HepG2 (cell line): Measurements from ENCODE around the gene TTLL10. TPM values are rescaled to one million over a fixed set of nuclear protein-coding genes. Genes with fewer than 3 reads are reported as not detected.

Experiments used
- ATAC-seq: fragments of 200-7000 bp; cut with Tn5 transposase; 3 replicates; pipeline ENCODE4 v1.9.1; 2020; ENCODE audit warnings: mild to moderate bottlenecking, moderate library complexity
- BruUV-seq: library from RNA; stranded (reverse); fragments of 400-500 nt; replicated peaks from 2 replicates; lab custom pipeline; 2021; lab: Mats Ljungman, UMichigan
- CTCF ChIA-PET: fragments of 300-600 bp; formaldehyde crosslinking; extraction: SDS; loops from one replicate; lab custom pipeline; 2021; ENCODE audit warnings: low total read pairs, inconsistent platforms, low intra/inter-chr PET ratio; lab: Yijun Ruan, JAX
- POLR2A ChIA-PET: fragments of 350-600 bp; sonication (Branson Sonifier 250); formaldehyde crosslinking; loops from one replicate; lab custom pipeline; 2020; ENCODE audit warnings: antibody characterized with exemption, inconsistent platforms; lab: Yijun Ruan, JAX
- DNase-seq: peaks from one replicate; pipeline ENCODE4 v3.0.0-alpha.2; 2015; ENCODE audit warnings: low spot score
- FAIRE-seq: peaks from 3 replicates; lab custom pipeline; 2011; peaks lifted over from hg19 to GRCh38; lab: Jason Lieb, UNC
- H2AFZ ChIP-seq: one replicate; pipeline ENCODE4 v1.6.1; 2011; ENCODE audit warnings: low read length, inconsistent platforms
- H3K27ac ChIP-seq: fragments of 300-600 bp; 3 replicates; pipeline ENCODE4 v1.8.0; 2011; ENCODE audit warnings: mixed run types, mild to moderate bottlenecking, mixed read lengths, low read length, inconsistent platforms; ENCODE audit not compliant: insufficient read depth; ENCODE audit errors: extremely low read length
- H3K27me3 ChIP-seq, 2 experiments: fragments of 200-600 bp in 1 of 2; 2 replicates in 1 of 2; 3 replicates in 1 of 2; pipeline versions ENCODE4 v1.6.0 to v1.8.0; 2011; ENCODE audit warnings: low read length in 2 of 2, mild to moderate bottlenecking in 2 of 2, moderate library complexity in 2 of 2, inconsistent platforms in 1 of 2; ENCODE audit not compliant: insufficient read depth in 2 of 2, control insufficient read depth in 1 of 2
- H3K36me3 ChIP-seq, 2 experiments: fragments of 200-600 bp in 1 of 2; replicated peaks in 1 of 2; 2 replicates in 1 of 2; 3 replicates in 1 of 2; pipeline versions ENCODE4 v1.5.1 to v1.8.0; 2011; ENCODE audit warnings: low read length in 2 of 2, inconsistent platforms in 1 of 2; ENCODE audit not compliant: insufficient read depth in 2 of 2, control insufficient read depth in 1 of 2
- H3K4me1 ChIP-seq: 2 replicates; pipeline ENCODE4 v1.5.1; 2012; ENCODE audit warnings: low read length, inconsistent platforms; ENCODE audit not compliant: insufficient read depth
- H3K4me2 ChIP-seq: 2 replicates; pipeline ENCODE4 v1.6.0; 2011; ENCODE audit warnings: low read depth, low read length, inconsistent platforms
- H3K4me3 ChIP-seq, 3 experiments: fragments of 200-600 bp in 1 of 3; sonication (generic), shearing (Covaris generic) in 1 of 3; replicated peaks in 1 of 3; 2 replicates each; pipeline ENCODE4 v1.5.1; 2011 to 2016; ENCODE audit warnings: low read length in 3 of 3, inconsistent platforms in 2 of 3, low read depth in 2 of 3, mild to moderate bottlenecking in 2 of 3, control low read depth in 1 of 3, mixed read lengths in 1 of 3; ENCODE audit not compliant: insufficient read depth in 1 of 3
- H3K79me2 ChIP-seq: one replicate; pipeline ENCODE4 v1.6.1; 2011; ENCODE audit warnings: low read length, inconsistent platforms; ENCODE audit not compliant: insufficient read depth
- H3K9ac ChIP-seq: 2 replicates; pipeline ENCODE4 v1.6.0; 2011; ENCODE audit warnings: mild to moderate bottlenecking, low read depth, low read length, inconsistent platforms; ENCODE audit not compliant: insufficient read depth
- H3K9me3 ChIP-seq: 2 replicates; pipeline ENCODE4 v1.5.1; 2012; ENCODE audit warnings: mild to moderate bottlenecking, low read length
- H4K20me1 ChIP-seq: 2 replicates; pipeline ENCODE4 v1.6.0; 2011; ENCODE audit warnings: inconsistent platforms, mild to moderate bottlenecking, low read length, moderate library complexity; ENCODE audit not compliant: insufficient read depth
- CEBPB ChIP-seq: IDR thresholded peaks from 2 replicates; pipeline ENCODE4 v1.6.1; 2011; ENCODE audit warnings: low read depth, low read length, improper control_type of control experiment, borderline replicate concordance
- MYC ChIP-seq: sonication (generic); formaldehyde crosslinking; IDR thresholded peaks from 2 replicates; pipeline ENCODE4 v1.9.0; 2021; ENCODE audit warnings: missing genetic modification reagents, borderline replicate concordance
- NR2F6 ChIP-seq, 2 experiments: IDR thresholded peaks; 2 replicates each; pipeline ENCODE4 v1.6.1; 2016; ENCODE audit warnings: antibody characterized with exemption in 1 of 2, mild to moderate bottlenecking in 1 of 2
- ZNF782 ChIP-seq: sonication (generic); formaldehyde crosslinking; IDR thresholded peaks from 2 replicates; pipeline ENCODE4 v1.4.0; 2020; ENCODE audit warnings: missing genetic modification reagents, mild to moderate bottlenecking, borderline replicate concordance
- WGBS: methylation state at CpG from one replicate; pipeline ENCODE4 v1.1.6; 2017; ENCODE audit warnings: low lambda C conversion rate; 5-methylcytosine and 5-hydroxymethylcytosine counted together
- in situ Hi-C: cut with HindIII; loops from 2 replicates; pipeline ENCODE4 v1.10.0; 2017; ENCODE audit warnings: low pct_unique_long_range_greater_than_20kb; ENCODE audit not compliant: extremely low pct_ligation_motif_present
- intact Hi-C: fragments of 100-400 bp; cut with micrococcal nuclease; formaldehyde crosslinking; loops from one replicate; pipeline ENCODE4 v1.10.0; 2022; ENCODE audit not compliant: unreplicated experiment
- polyA plus RNA-seq, 8 experiments: library from polyadenylated mRNA; depleted of rRNA in 3 of 8; stranded (reverse) in 7 of 8; unstranded in 1 of 8; fragments of >200 nt; fragmentation: Illumina TruSeq in 4 of 8; extraction: Trizol in 4 of 8; gene quantifications; 2 replicates each; pipeline versions ENCODE4 v1.2.1 to v1.2.3, GENCODE V29; 2011 to 2016; ENCODE audit warnings: low read depth in 4 of 8, missing spikeins in 1 of 8, mixed read lengths in 1 of 8; ENCODE audit not compliant: insufficient read depth in 1 of 8
- total RNA-seq, 5 experiments: library from RNA; depleted of rRNA; stranded (reverse); fragments of >200 nt; fragmentation: Illumina TruSeq; extraction: Trizol; gene quantifications; 2 replicates each; pipeline ENCODE4 v1.2.3, GENCODE V29; 2016; ENCODE audit warnings: low read depth in 1 of 5
- TF ChIP-seq, protein P1 (sequence below): IDR thresholded peaks from 2 replicates; pipeline ENCODE4 v1.6.1; 2012; ENCODE audit warnings: low read depth, low read length, improper control_type of control experiment

TTLL10 gene
- total and polyA plus RNA-seq, 2 of the 13 experiments (the other 11 are each of a cell fraction or from before 2014, with no cell fraction given), result not detected

DNA sequence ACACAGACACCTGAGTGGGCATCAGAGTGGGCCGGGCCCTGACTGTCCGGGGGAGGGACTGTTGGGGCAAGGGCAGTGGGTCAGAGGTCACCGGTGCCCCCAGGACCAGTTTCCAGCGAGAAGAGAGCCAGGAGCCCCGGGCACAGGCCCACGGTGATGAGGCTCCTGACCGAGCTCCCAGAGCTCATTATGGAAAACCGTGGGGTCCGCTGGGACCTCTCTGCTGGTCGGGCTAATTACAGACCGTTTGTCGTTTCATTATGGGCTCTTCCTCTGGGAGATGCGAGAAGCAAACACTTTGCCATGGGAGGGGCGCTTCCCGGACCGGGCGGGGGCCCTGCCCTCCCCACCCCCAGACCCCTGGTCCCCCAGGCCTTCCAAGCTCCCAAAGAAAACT lies 12.0 kb upstream of the TTLL10 start:
- ATAC-seq, result no peak
- H3K9me3 ChIP-seq, result no peaks in the 10 kb centered on the region
- no peak overlapping the region for H2AFZ ChIP-seq
- TF ChIP-seq MYC (CRISPR knock-in tag) (no peak), ZNF782 (CRISPR knock-in tag) (no peak), NR2F6 (IDR thresholded peaks at IDR 0.05) (no peak), NR2F6 (CRISPR knock-in tag; IDR thresholded peaks at IDR 0.05) (no peak), CEBPB (no peak)
- TF ChIP-seq, protein P1, sequence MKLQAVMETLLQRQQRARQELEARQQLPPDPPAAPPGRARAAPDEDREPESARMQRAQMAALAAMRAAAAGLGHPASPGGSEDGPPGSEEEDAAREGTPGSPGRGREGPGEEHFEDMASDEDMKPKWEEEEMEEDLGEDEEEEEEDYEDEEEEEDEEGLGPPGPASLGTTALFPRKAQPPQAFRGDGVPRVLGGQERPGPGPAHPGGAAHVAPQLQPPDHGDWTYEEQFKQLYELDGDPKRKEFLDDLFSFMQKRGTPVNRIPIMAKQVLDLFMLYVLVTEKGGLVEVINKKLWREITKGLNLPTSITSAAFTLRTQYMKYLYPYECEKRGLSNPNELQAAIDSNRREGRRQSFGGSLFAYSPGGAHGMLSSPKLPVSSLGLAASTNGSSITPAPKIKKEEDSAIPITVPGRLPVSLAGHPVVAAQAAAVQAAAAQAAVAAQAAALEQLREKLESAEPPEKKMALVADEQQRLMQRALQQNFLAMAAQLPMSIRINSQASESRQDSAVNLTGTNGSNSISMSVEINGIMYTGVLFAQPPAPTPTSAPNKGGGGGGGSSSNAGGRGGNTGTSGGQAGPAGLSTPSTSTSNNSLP, result no peak
- intact Hi-C loops (no loop called here), in situ Hi-C loops (no loop called here)
- POLR2A ChIA-PET, result no interaction called here
- no peak overlapping the region for H3K9ac ChIP-seq
- no peaks in the 10 kb centered on the region for H3K79me2 ChIP-seq
- CTCF ChIA-PET, result no interaction called here
- H4K20me1 ChIP-seq, result no peaks in the 10 kb centered on the region
- no peaks in the 10 kb centered on the region for H3K27me3 ChIP-seq
- FAIRE-seq, result no peak
- 83% methylated on average over 12 of the region's 17 CpGs for WGBS
- no peak for DNase-seq
- peaks cover 54% of the 10 kb centered on the region for H3K4me1 ChIP-seq
- no peak overlapping the region for H3K27ac ChIP-seq
- BruUV-seq, result no TSS peak
- H3K4me2 ChIP-seq, result no peak overlapping the region
- no peak overlapping the region for H3K4me3 ChIP-seq
- no peaks in the 10 kb centered on the region for H3K36me3 ChIP-seq
